Measurements from ENCODE around the gene BRAF. TPM values are rescaled to one million over a fixed set of nuclear protein-coding genes. Genes with fewer than 3 reads are reported as not detected.

The BRAF gene
- total RNA-seq, 4 donors from 2014 or later = 20.9 to 51.8 (median 34.8) TPM

DNA sequence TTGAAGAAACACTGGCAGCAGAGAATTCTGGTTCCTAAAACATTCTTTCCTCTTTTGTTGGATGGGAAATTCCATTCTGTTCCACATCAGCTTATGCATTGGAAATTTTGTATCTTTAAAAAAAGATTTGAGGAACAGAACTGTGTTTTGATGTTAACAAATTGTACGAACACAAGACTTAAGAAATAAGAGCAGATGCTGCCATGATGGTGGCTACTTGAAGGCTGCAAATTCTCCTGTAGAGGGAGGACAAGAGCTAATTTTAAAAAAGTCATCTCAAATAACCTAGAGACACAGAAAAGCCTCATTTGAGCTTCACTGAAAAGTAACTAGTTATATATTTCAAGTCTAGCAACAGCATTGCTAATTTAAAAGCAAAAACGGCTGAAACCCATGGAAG, 198.4 kb downstream of the BRAF start:
- Histone ChIP-seq H3K27ac (no peak overlapping the region), H3K9me3 (no peaks in the 10 kb centered on the region), H3K4me1 (no peaks in the 10 kb centered on the region), H3K4me3 (no peak overlapping the region), H3K27me3 (no peaks in the 10 kb centered on the region), H3K36me3 (peaks cover 0 to 17% (median 0%) of the 10 kb centered on the region in 4 donors)
- TF ChIP-seq, protein P1, sequence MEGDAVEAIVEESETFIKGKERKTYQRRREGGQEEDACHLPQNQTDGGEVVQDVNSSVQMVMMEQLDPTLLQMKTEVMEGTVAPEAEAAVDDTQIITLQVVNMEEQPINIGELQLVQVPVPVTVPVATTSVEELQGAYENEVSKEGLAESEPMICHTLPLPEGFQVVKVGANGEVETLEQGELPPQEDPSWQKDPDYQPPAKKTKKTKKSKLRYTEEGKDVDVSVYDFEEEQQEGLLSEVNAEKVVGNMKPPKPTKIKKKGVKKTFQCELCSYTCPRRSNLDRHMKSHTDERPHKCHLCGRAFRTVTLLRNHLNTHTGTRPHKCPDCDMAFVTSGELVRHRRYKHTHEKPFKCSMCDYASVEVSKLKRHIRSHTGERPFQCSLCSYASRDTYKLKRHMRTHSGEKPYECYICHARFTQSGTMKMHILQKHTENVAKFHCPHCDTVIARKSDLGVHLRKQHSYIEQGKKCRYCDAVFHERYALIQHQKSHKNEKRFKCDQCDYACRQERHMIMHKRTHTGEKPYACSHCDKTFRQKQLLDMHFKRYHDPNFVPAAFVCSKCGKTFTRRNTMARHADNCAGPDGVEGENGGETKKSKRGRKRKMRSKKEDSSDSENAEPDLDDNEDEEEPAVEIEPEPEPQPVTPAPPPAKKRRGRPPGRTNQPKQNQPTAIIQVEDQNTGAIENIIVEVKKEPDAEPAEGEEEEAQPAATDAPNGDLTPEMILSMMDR (IDR thresholded peaks at IDR 0.05) = no peak
- TF ChIP-seq POLR2A (IDR thresholded peaks at IDR 0.05) (no peak), EP300 (IDR thresholded peaks at IDR 0.05; ENCODE audit: low read depth) (no peak), POLR2AphosphoS5 (IDR thresholded peaks at IDR 0.05) (no peak)
- in situ Hi-C loops (cut with MboI; ENCODE audit: low pct_ligation_motif_present in 1 of 4, low pct_unique_long_range_greater_than_20kb in 1 of 4, low sequenced_read_pairs in 3 of 4) (no loop called here), intact Hi-C loops (cut with DNase I; ENCODE audit: low total_unique reads) (no loop called here)
- no peak for DNase-seq
- 69 to 74% methylated on average over 2 of the region's 2 CpGs for WGBS, 2 donors (ENCODE audit: low coverage in 1 of 2)

DNA sequence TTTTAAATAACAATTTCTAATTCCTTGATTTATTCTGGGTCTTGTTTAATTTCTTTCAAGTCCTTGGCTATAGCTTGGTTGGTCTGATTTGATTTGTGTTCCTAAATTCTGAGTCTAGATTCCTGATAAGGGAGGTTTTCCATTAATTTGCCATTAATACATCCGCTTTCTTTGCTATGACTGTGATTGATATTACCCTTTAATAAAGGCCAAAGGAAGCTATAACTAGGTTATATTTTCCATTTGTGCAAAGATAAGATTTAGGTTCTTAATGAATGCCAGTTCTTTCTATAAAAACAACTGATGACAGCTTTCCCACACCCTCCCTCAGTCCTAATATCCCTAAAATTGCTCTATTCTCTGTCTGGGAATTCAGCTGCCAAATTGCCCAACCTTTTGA, 200.0 kb downstream of the BRAF start:
- H3K4me1 ChIP-seq = no peaks in the 10 kb centered on the region
- H3K36me3 ChIP-seq = peaks cover 0 to 16% (median 0%) of the 10 kb centered on the region in 4 donors
- 100% methylated on average over 1 of the region's 1 CpG for WGBS, 2 donors (ENCODE audit: low coverage in 1 of 2)
- DNase-seq = no peak
- no peak overlapping the region for H3K4me3 ChIP-seq
- intact Hi-C loops (cut with DNase I; ENCODE audit: low total_unique reads) = no loop called here
- no peak for TF ChIP-seq POLR2AphosphoS5 (IDR thresholded peaks at IDR 0.05)
- TF ChIP-seq POLR2A (IDR thresholded peaks at IDR 0.05) = no peak
- TF ChIP-seq, protein P1 (IDR thresholded peaks at IDR 0.05) = no peak
- TF ChIP-seq EP300 (IDR thresholded peaks at IDR 0.05; ENCODE audit: low read depth) = no peak
- in situ Hi-C loops (cut with MboI; ENCODE audit: low pct_ligation_motif_present in 1 of 4, low pct_unique_long_range_greater_than_20kb in 1 of 4, low sequenced_read_pairs in 3 of 4) = no loop called here
- no peak overlapping the region for H3K27ac ChIP-seq
- H3K9me3 ChIP-seq = no peaks in the 10 kb centered on the region
- H3K27me3 ChIP-seq = no peaks in the 10 kb centered on the region

DNA sequence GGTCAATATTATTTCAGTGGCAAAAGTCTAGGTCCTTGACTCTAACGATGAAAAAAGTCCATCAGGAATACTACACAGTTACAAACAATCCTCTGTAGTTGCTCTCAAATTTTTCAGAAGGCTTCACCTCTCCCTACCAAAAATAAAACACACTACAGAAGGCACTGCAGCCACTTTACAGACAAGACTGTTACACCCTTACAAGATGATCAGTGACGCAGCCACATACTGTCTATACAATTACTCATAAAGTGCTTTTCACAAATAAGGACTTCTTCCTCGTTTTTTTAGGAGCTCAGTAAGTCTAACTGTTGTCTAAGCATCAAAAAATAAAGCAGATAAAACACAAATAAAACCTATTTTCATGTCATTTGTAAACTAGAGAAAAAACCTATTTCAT, 201.2 kb downstream of the BRAF start:
- no peak overlapping the region for H3K4me3 ChIP-seq

GRCh38 chr7:140723006-140723405, 201.7 kb downstream of the BRAF start:
- TF ChIP-seq EP300 (IDR thresholded peaks at IDR 0.05; ENCODE audit: low read depth) (no peak), POLR2AphosphoS5 (IDR thresholded peaks at IDR 0.05) (no peak)
- TF ChIP-seq, protein P1 (IDR thresholded peaks at IDR 0.05) = no peak

More for the DNA sequence above, 201.2 kb downstream of the BRAF start:
- DNase-seq = no peak
- H3K4me1 ChIP-seq = no peaks in the 10 kb centered on the region
- H3K27ac ChIP-seq = no peak overlapping the region
- TF ChIP-seq, protein P1 (IDR thresholded peaks at IDR 0.05) = no peak
- TF ChIP-seq EP300 (IDR thresholded peaks at IDR 0.05; ENCODE audit: low read depth) (no peak), POLR2A (IDR thresholded peaks at IDR 0.05) (no peak), POLR2AphosphoS5 (IDR thresholded peaks at IDR 0.05) (no peak)
- in situ Hi-C loops (cut with MboI; ENCODE audit: low pct_ligation_motif_present in 1 of 4, low pct_unique_long_range_greater_than_20kb in 1 of 4, low sequenced_read_pairs in 3 of 4) = no loop called here
- 76 to 80% methylated on average over 3 of the region's 3 CpGs for WGBS, 2 donors (ENCODE audit: low coverage in 1 of 2)
- H3K27me3 ChIP-seq = no peaks in the 10 kb centered on the region
- intact Hi-C loops (cut with DNase I; ENCODE audit: low total_unique reads) = no loop called here
- H3K36me3 ChIP-seq = peaks cover 0 to 9% (median 0%) of the 10 kb centered on the region in 4 donors
- H3K9me3 ChIP-seq = no peaks in the 10 kb centered on the region

More at GRCh38 chr7:140723006-140723405, 201.7 kb downstream of the BRAF start:
- Histone ChIP-seq H3K4me1 (no peaks in the 10 kb centered on the region), H3K27me3 (no peaks in the 10 kb centered on the region), H3K9me3 (no peaks in the 10 kb centered on the region), H3K36me3 (peaks cover 0 to 9% (median 0%) of the 10 kb centered on the region in 4 donors), H3K4me3 (no peak overlapping the region), H3K27ac (no peak overlapping the region)
- in situ Hi-C loops (cut with MboI; ENCODE audit: low pct_ligation_motif_present in 1 of 4, low pct_unique_long_range_greater_than_20kb in 1 of 4, low sequenced_read_pairs in 3 of 4) = no loop called here
- WGBS, 2 donors (ENCODE audit: low coverage in 1 of 2) = 83 to 88% methylated on average over 6 of the region's 6 CpGs
- intact Hi-C loops (cut with DNase I; ENCODE audit: low total_unique reads) = no loop called here
- no peak for DNase-seq

All from transverse colon (tissue), 4 donors.